Prostate gland (tissue), 2 donors: ENCODE results near the gene FAM209A. TPM values are rescaled to one million over a fixed set of nuclear protein-coding genes. Genes with fewer than 3 reads are reported as not detected.
"Not testable (repeated sequence)": the region's sequence is repeated elsewhere in the genome, so short reads cannot be mapped to it uniquely, and the experiment has no call there.

Source experiments
- DNase-seq: peaks from one replicate; pipeline ENCODE4 v3.0.0-alpha.2; 2019; ENCODE audit warnings: low spot score
- H3K27ac ChIP-seq, 2 donors: fragments of 200-600 bp; sonication (generic); 2 replicates each; pipeline ENCODE4 v1.5.1; 2017 to 2019
- H3K27me3 ChIP-seq: fragments of 200-600 bp; sonication (generic); replicated peaks from 2 replicates; pipeline ENCODE4 v1.5.1; 2019; ENCODE audit not compliant: insufficient read depth
- H3K36me3 ChIP-seq, 2 donors: fragments of 200-600 bp; sonication (generic); 1 replicate in 1 of 2; 2 replicates in 1 of 2; pipeline versions ENCODE4 v1.5.1 to v1.8.1; 2017 to 2019
- H3K4me1 ChIP-seq: fragments of 200-600 bp; sonication (generic); replicated peaks from 2 replicates; pipeline ENCODE4 v1.5.1; 2019
- H3K4me3 ChIP-seq, 2 donors: fragments of 200-600 bp; sonication (generic); 2 replicates each; pipeline ENCODE4 v1.5.1; 2017 to 2019
- H3K9me3 ChIP-seq: fragments of 200-600 bp; sonication (generic); 2 replicates; pipeline ENCODE4 v1.5.1; 2017
- CTCF ChIP-seq, 4 experiments: fragments of 200-600 bp in 2 of 4; fragments of 450-650 bp in 2 of 4; sonication (generic) in 2 of 4; IDR thresholded peaks; 1 replicate in 3 of 4; 2 replicates in 1 of 4; pipeline ENCODE4 v1.5.1; 2016 to 2019; ENCODE audit warnings: antibody characterized with exemption in 4 of 4, mild to moderate bottlenecking in 2 of 4, moderate library complexity in 2 of 4
- POLR2A ChIP-seq: fragments of 450-650 bp; IDR thresholded peaks from one replicate; pipeline ENCODE4 v1.6.1; 2016; ENCODE audit warnings: antibody characterized with exemption, mild to moderate bottlenecking
- POLR2AphosphoS5 ChIP-seq: sonication (generic); formaldehyde crosslinking; IDR thresholded peaks from one replicate; pipeline ENCODE4 v1.6.1; 2017; ENCODE audit warnings: antibody characterized with exemption
- WGBS: methylation state at CpG from one replicate; pipeline ENCODE4 v1.1.5; 2018; 5-methylcytosine and 5-hydroxymethylcytosine counted together
- intact Hi-C: fragments of 100-400 bp; cut with DNase I; formaldehyde crosslinking; loops from one replicate; pipeline ENCODE4 v1.14.2; 2022
- total RNA-seq, 2 donors: library from RNA; depleted of rRNA; stranded (reverse); fragments of >200 nt; gene quantifications; one replicate each; pipeline ENCODE4 v1.1.0, GENCODE V29; 2016

Gene FAM209A
- total RNA-seq, 2 donors from 2014 or later: 1.6 TPM; not detected in 1

- no peaks in the 10 kb centered on the region for H3K9me3 ChIP-seq
- H3K4me1 ChIP-seq: no peaks in the 10 kb centered on the region
- H3K27ac ChIP-seq: no peak overlapping the region
- DNase-seq: no peak
- H3K27me3 ChIP-seq: no peaks in the 10 kb centered on the region
- intact Hi-C loops: no loop called here
- 96% methylated on average over 7 of the region's 7 CpGs for WGBS
- H3K36me3 ChIP-seq: no peaks in the 10 kb centered on the region
- no peak for TF ChIP-seq CTCF (IDR thresholded peaks at IDR 0.05)
- TF ChIP-seq POLR2AphosphoS5: no peak
- no peak for TF ChIP-seq POLR2A
- no peak overlapping the region for H3K4me3 ChIP-seq
Measured at GRCh38 chr20:56527521-56527920, 3.0 kb downstream of the FAM209A start.

- DNase-seq, H3K9me3 ChIP-seq, H3K4me3 ChIP-seq, intact Hi-C loops, H3K36me3 ChIP-seq, H3K4me1 ChIP-seq, H3K27ac ChIP-seq, H3K27me3 ChIP-seq: not testable (repeated sequence)
- 84% methylated on average over 9 of the region's 9 CpGs for WGBS
Measured at GRCh38 chr20:56532946-56533345, 8.4 kb downstream of the FAM209A start, which contains the start of gene FAM209B. Gene FAM209B, plus strand, starts transcription at chr20:56533246. Its CDS starts 96 bp downstream, at chr20:56533342.

- WGBS: 27% methylated on average over 3 of the region's 3 CpGs
- no peak for DNase-seq
- Histone ChIP-seq H3K4me3 (no peak overlapping the region), H3K27ac (no peak overlapping the region), H3K36me3 (no peaks in the 10 kb centered on the region), H3K4me1 (no peaks in the 10 kb centered on the region), H3K27me3 (no peaks in the 10 kb centered on the region), H3K9me3 (no peaks in the 10 kb centered on the region)
- intact Hi-C loops: no loop called here
- TF ChIP-seq POLR2A (no peak), CTCF (IDR thresholded peaks at IDR 0.05) (no peak), POLR2AphosphoS5 (no peak)
Measured at GRCh38 chr20:56537997-56538396, 13.5 kb downstream of the FAM209A start.

GRCh38 chr20:56540415-56540814, 15.9 kb downstream of the FAM209A start:
- intact Hi-C loops: no loop called here
- 86% methylated on average over 6 of the region's 6 CpGs for WGBS
- H3K9me3 ChIP-seq: no peaks in the 10 kb centered on the region
- no peaks in the 10 kb centered on the region for H3K27me3 ChIP-seq
- no peak for DNase-seq
- no peaks in the 10 kb centered on the region for H3K36me3 ChIP-seq
- TF ChIP-seq POLR2AphosphoS5 (no peak), POLR2A (no peak), CTCF (IDR thresholded peaks at IDR 0.05) (no peak)
- H3K4me1 ChIP-seq: no peaks in the 10 kb centered on the region
- no peak overlapping the region for H3K27ac ChIP-seq
- H3K4me3 ChIP-seq: no peak overlapping the region

- H3K36me3 ChIP-seq: no peaks in the 10 kb centered on the region
- no peaks in the 10 kb centered on the region for H3K4me1 ChIP-seq
- no peak for DNase-seq
- no peaks in the 10 kb centered on the region for H3K9me3 ChIP-seq
- H3K4me3 ChIP-seq: no peak overlapping the region
- 61% methylated on average over 9 of the region's 9 CpGs for WGBS
- TF ChIP-seq POLR2A (no peak), CTCF (IDR thresholded peaks at IDR 0.05) (no peak), POLR2AphosphoS5 (no peak)
- intact Hi-C loops: no loop called here
- no peaks in the 10 kb centered on the region for H3K27me3 ChIP-seq
- H3K27ac ChIP-seq: no peak overlapping the region
Measured at GRCh38 chr20:56542489-56543030, 18.0 kb downstream of the FAM209A start.
